ENCODE data around the gene FBF1.

- TF ChIP-seq POLR2AphosphoS5 (IDR thresholded peaks at IDR 0.05; ENCODE audit: low read depth, low read length) (no peak), TAF1 (IDR thresholded peaks at IDR 0.05; ENCODE audit: borderline replicate concordance, low read depth, low read length) (no peak), POLR2A (IDR thresholded peaks at IDR 0.05; ENCODE audit: low read depth, low read length) (no peak)
These were observed 65.0 kb downstream of the FBF1 start for GRCh38 chr17:75875940-75876189.
